DMS153 (cell line): ENCODE results near the gene DDB1.

Experiments used
- DNase-seq: peaks from one replicate; lab custom pipeline; 2025; lab: John Stamatoyannopoulos, UW

The DDB1 gene

GRCh38 chr11:61294717-61295595 is 37.9 kb downstream of the DDB1 start, which contains the start of gene VWCE:
VWCE (minus strand) TSS chr11:61295316; CDS start chr11:61295037, 279 bp downstream.
- DNase-seq: peak; percentile 34

- peak; percentile 17 for DNase-seq
Observed at GRCh38 chr11:61293867-61294716, 38.8 kb downstream of the DDB1 start.

GRCh38 chr11:61292356-61292755 is 40.5 kb downstream of the DDB1 start:
- no peak for DNase-seq

GRCh38 chr11:61290905-61291690 is 41.8 kb downstream of the DDB1 start:
- no peak for DNase-seq

GRCh38 chr11:61287338-61287977 is 45.4 kb downstream of the DDB1 start:
- no peak for DNase-seq

GRCh38 chr11:61283613-61284012 is 49.3 kb downstream of the DDB1 start:
- no peak for DNase-seq

GRCh38 chr11:61281581-61282250 is 51.2 kb downstream of the DDB1 start:
- DNase-seq: no peak

- DNase-seq: no peak
Observed at GRCh38 chr11:61280883-61281580, 51.9 kb downstream of the DDB1 start.

- no peak for DNase-seq
Observed at GRCh38 chr11:61279934-61280659, 52.8 kb downstream of the DDB1 start.

GRCh38 chr11:61278001-61278470 is 54.9 kb downstream of the DDB1 start:
- no peak for DNase-seq

- DNase-seq: no peak
Observed at GRCh38 chr11:61277186-61278000, 55.5 kb downstream of the DDB1 start.

- DNase-seq: no peak
Observed at GRCh38 chr11:61275191-61275590, 57.7 kb downstream of the DDB1 start.

- DNase-seq: no peak
Observed at GRCh38 chr11:61274084-61274483, 58.8 kb downstream of the DDB1 start.

GRCh38 chr11:61273178-61274078 is 59.5 kb downstream of the DDB1 start:
- DNase-seq: no peak

GRCh38 chr11:61272731-61273130 is 60.2 kb downstream of the DDB1 start:
- no peak for DNase-seq

GRCh38 chr11:61270354-61271076 is 62.4 kb downstream of the DDB1 start:
- DNase-seq: no peak
